Epithelial cell of proximal tubule (primary cell): Measurements from ENCODE around the gene BTD. TPM values are rescaled to one million over a fixed set of nuclear protein-coding genes. Genes with fewer than 3 reads are reported as not detected.

Experiments
- DNase-seq: peaks from one replicate; pipeline ENCODE4 v3.0.0-alpha.2; 2011; ENCODE audit warnings: low read depth
- H3K4me3 ChIP-seq: 2 replicates; pipeline ENCODE4 v1.5.1; 2011; ENCODE audit warnings: low read depth, mild to moderate bottlenecking, low read length
- total RNA-seq: library from RNA; depleted of rRNA; stranded (reverse); fragments of >200 nt; gene quantifications from 2 replicates; pipeline ENCODE4 v1.2.3, GENCODE V29; 2015
- TF ChIP-seq, protein P1 (sequence below): conservative IDR thresholded peaks from 2 replicates; pipeline ENCODE4 v1.5.1; 2012; ENCODE audit warnings: low read depth, mild to moderate bottlenecking, low read length

Gene BTD
- total RNA-seq, 1 donor from 2014 or later = 16.0 TPM

- TF ChIP-seq, protein P1, sequence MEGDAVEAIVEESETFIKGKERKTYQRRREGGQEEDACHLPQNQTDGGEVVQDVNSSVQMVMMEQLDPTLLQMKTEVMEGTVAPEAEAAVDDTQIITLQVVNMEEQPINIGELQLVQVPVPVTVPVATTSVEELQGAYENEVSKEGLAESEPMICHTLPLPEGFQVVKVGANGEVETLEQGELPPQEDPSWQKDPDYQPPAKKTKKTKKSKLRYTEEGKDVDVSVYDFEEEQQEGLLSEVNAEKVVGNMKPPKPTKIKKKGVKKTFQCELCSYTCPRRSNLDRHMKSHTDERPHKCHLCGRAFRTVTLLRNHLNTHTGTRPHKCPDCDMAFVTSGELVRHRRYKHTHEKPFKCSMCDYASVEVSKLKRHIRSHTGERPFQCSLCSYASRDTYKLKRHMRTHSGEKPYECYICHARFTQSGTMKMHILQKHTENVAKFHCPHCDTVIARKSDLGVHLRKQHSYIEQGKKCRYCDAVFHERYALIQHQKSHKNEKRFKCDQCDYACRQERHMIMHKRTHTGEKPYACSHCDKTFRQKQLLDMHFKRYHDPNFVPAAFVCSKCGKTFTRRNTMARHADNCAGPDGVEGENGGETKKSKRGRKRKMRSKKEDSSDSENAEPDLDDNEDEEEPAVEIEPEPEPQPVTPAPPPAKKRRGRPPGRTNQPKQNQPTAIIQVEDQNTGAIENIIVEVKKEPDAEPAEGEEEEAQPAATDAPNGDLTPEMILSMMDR = no peak
- no peak for DNase-seq
- no peak overlapping the region for H3K4me3 ChIP-seq
Observed at GRCh38 chr3:15681668-15682067, 80.1 kb downstream of the BTD start.

GRCh38 chr3:15682561-15683185, 81.1 kb downstream of the BTD start:
- TF ChIP-seq, protein P1 = no peak
- H3K4me3 ChIP-seq = no peak overlapping the region
- no peak for DNase-seq

DNA sequence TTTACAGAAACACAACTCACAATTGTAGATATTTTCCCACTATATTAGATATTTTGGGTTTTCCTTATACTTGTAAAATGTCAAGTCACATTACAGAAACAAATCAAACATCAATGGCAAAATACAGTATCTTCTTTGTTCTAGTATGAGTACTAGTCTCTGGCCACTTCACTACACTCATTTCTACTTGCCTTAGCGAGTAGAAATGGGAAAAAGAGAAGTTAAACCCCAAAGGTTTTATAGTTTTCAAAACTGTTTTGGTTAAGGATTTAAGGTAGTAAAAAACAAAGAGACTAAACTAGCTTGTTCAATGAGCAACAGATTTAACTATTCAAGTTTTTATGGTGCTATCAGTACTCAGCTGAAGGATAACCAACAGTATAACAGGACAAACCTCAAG, 81.7 kb downstream of the BTD start:
- TF ChIP-seq, protein P1 = no peak
- H3K4me3 ChIP-seq = no peak overlapping the region
- no peak for DNase-seq

DNA sequence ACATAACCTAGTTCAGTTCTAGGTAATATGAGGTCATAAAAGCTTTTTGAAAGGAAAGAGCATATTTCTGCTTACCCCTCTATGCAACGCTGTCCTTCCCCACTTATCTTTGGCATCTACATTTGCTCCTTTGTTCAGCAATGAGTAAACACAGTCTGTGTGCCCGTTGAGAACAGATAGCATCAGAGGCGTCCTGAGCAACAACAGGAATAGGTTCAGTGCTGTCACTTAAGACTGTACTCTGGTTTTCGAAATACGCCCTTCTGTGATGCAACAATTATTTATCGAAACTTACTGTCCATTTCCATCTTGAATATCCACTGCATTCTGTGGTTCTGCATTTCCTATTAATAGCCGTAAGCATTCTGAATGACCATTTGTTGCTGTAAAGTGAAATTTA, 84.4 kb downstream of the BTD start:
- DNase-seq = no peak
- H3K4me3 ChIP-seq = no peak overlapping the region
- TF ChIP-seq, protein P1 = no peak

GRCh38 chr3:15690230-15690629, 88.7 kb downstream of the BTD start:
- no peak for DNase-seq
- TF ChIP-seq, protein P1 = no peak
- no peak overlapping the region for H3K4me3 ChIP-seq

DNA sequence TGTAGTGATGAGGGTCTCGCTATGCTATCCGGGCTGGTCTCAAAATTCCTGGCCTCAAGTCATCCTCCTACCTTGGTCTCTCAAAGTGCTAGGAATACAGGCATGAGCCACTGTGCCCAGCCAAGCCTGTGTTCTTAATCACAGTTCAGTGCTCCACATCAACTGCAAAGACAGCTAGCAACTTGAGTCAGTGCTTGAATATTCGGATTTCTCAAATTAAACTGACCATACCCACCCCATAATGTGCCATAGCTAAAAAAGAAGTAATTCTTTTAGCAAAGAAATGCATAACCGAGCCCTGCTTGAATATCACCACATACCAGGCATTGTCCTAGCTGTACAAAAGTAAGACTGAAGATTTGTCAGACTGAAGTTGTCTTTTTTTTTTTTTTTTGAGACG, 89.2 kb downstream of the BTD start:
- DNase-seq = no peak
- no peak overlapping the region for H3K4me3 ChIP-seq
- TF ChIP-seq, protein P1 = no peak

- no peak for DNase-seq
- no peak overlapping the region for H3K4me3 ChIP-seq
- TF ChIP-seq, protein P1 = peak; percentile 26
Observed at GRCh38 chr3:15693355-15693754, 91.8 kb downstream of the BTD start.
